HepG2 (cell line): ENCODE results near the gene PSMB3. TPM values are rescaled to one million over a fixed set of nuclear protein-coding genes. Genes with fewer than 3 reads are reported as not detected.

Experiments used
- ADNP ChIP-seq: sonication (generic); formaldehyde crosslinking; IDR thresholded peaks from 2 replicates; pipeline ENCODE4 v1.4.0; 2020; ENCODE audit warnings: missing genetic modification reagents
- CENPBD1 ChIP-seq: sonication (generic); formaldehyde crosslinking; IDR thresholded peaks from 2 replicates; pipeline ENCODE4 v1.8.0; 2022; ENCODE audit warnings: missing genetic modification reagents, low read depth, mild to moderate bottlenecking, borderline replicate concordance
- FLYWCH1 ChIP-seq: sonication (generic); formaldehyde crosslinking; IDR thresholded peaks from 2 replicates; pipeline ENCODE4 v1.8.1; 2023; ENCODE audit warnings: mild to moderate bottlenecking, missing genetic modification reagents
- FOXK2 ChIP-seq: fragments of 450-650 bp; IDR thresholded peaks from 2 replicates; pipeline ENCODE4 v1.6.1; 2016
- FOXM1 ChIP-seq: sonication (generic); formaldehyde crosslinking; IDR thresholded peaks from 2 replicates; pipeline ENCODE4 v1.5.0; 2020; ENCODE audit warnings: missing genetic modification reagents
- GPN1 ChIP-seq: sonication (generic); formaldehyde crosslinking; IDR thresholded peaks from 2 replicates; pipeline ENCODE4 v1.5.1; 2020; ENCODE audit warnings: missing genetic modification reagents, borderline replicate concordance
- GRHL1 ChIP-seq: sonication (generic); formaldehyde crosslinking; conservative IDR thresholded peaks from 2 replicates; pipeline ENCODE4 v1.8.0; 2022; ENCODE audit warnings: missing genetic modification reagents
- GTF2F1 ChIP-seq: fragments of 150-350 bp; IDR thresholded peaks from 2 replicates; pipeline ENCODE4 v1.6.1; 2014; ENCODE audit warnings: low read length
- HBP1 ChIP-seq: IDR thresholded peaks from 2 replicates; pipeline ENCODE4 v1.6.1; 2016; ENCODE audit warnings: low read depth, control low read depth
- LCORL ChIP-seq, 2 experiments: fragments of 450-650 bp in 1 of 2; sonication (generic) in 1 of 2; formaldehyde crosslinking in 1 of 2; IDR thresholded peaks; 2 replicates each; pipeline versions ENCODE4 v1.5.0 to v1.6.1; 2017 to 2020; ENCODE audit warnings: antibody characterized with exemption in 1 of 2, missing genetic modification reagents in 1 of 2
- MED8 ChIP-seq: sonication (generic); formaldehyde crosslinking; IDR thresholded peaks from 2 replicates; pipeline ENCODE4 v1.8.1; 2023; ENCODE audit warnings: mild to moderate bottlenecking, missing genetic modification reagents; ENCODE audit not compliant: insufficient replicate concordance
- POGZ ChIP-seq: sonication (generic); formaldehyde crosslinking; IDR thresholded peaks from 2 replicates; pipeline ENCODE4 v1.4.0; 2020; ENCODE audit warnings: mild to moderate bottlenecking, missing genetic modification reagents
- RBAK ChIP-seq: sonication (generic); formaldehyde crosslinking; IDR thresholded peaks from 2 replicates; pipeline ENCODE4 v1.5.1; 2020; ENCODE audit warnings: mild to moderate bottlenecking, missing genetic modification reagents
- REXO4 ChIP-seq: sonication (generic); formaldehyde crosslinking; IDR thresholded peaks from 2 replicates; pipeline ENCODE4 v1.8.0; 2022; ENCODE audit warnings: missing genetic modification reagents, mild to moderate bottlenecking, borderline replicate concordance
- SNAI1 ChIP-seq: sonication (generic); formaldehyde crosslinking; IDR thresholded peaks from 2 replicates; pipeline ENCODE4 v1.5.0; 2020; ENCODE audit warnings: mild to moderate bottlenecking, missing genetic modification reagents, borderline replicate concordance
- SP5 ChIP-seq: IDR thresholded peaks from 2 replicates; pipeline ENCODE4 v1.6.1; 2016; ENCODE audit warnings: low read depth, borderline replicate concordance
- TBX3 ChIP-seq: fragments of 450-650 bp; IDR thresholded peaks from 2 replicates; pipeline ENCODE4 v1.6.1; 2017; ENCODE audit warnings: antibody characterized with exemption, mild to moderate bottlenecking, inconsistent platforms, borderline replicate concordance
- YY1 ChIP-seq: IDR thresholded peaks from 2 replicates; pipeline ENCODE4 v1.6.1; 2011; ENCODE audit warnings: low read length, low read depth, moderate library complexity, mild to moderate bottlenecking; ENCODE audit not compliant: insufficient read depth, insufficient replicate concordance
- ZBTB34 ChIP-seq: sonication (generic); formaldehyde crosslinking; IDR thresholded peaks from 2 replicates; pipeline ENCODE4 v1.8.0; 2022; ENCODE audit warnings: mild to moderate bottlenecking, missing genetic modification reagents
- ZMYM2 ChIP-seq: sonication (generic); formaldehyde crosslinking; IDR thresholded peaks from 2 replicates; pipeline ENCODE4 v1.8.0; 2022; ENCODE audit warnings: mild to moderate bottlenecking, missing genetic modification reagents
- ZNF232 ChIP-seq: sonication (generic); formaldehyde crosslinking; IDR thresholded peaks from 2 replicates; pipeline ENCODE4 v1.4.0; 2020; ENCODE audit warnings: missing genetic modification reagents, borderline replicate concordance
- ZNF382 ChIP-seq: sonication (generic); formaldehyde crosslinking; IDR thresholded peaks from 2 replicates; pipeline ENCODE4 v1.5.0; 2020; ENCODE audit warnings: missing genetic modification reagents, mild to moderate bottlenecking, borderline replicate concordance
- ZNF460 ChIP-seq: sonication (generic); formaldehyde crosslinking; IDR thresholded peaks from 2 replicates; pipeline ENCODE4 v1.5.1; 2020; ENCODE audit warnings: missing genetic modification reagents, mild to moderate bottlenecking, borderline replicate concordance
- ZNF768 ChIP-seq: sonication (generic); formaldehyde crosslinking; IDR thresholded peaks from 2 replicates; pipeline ENCODE4 v1.4.0; 2020; ENCODE audit warnings: missing genetic modification reagents
- ZSCAN20 ChIP-seq: sonication (generic); formaldehyde crosslinking; IDR thresholded peaks from 2 replicates; pipeline ENCODE4 v1.4.0; 2020; ENCODE audit warnings: missing genetic modification reagents, mild to moderate bottlenecking, borderline replicate concordance
- polyA plus RNA-seq, 8 experiments: library from polyadenylated mRNA; depleted of rRNA in 3 of 8; stranded (reverse) in 7 of 8; unstranded in 1 of 8; fragments of >200 nt; fragmentation: Illumina TruSeq in 4 of 8; extraction: Trizol in 4 of 8; gene quantifications; 2 replicates each; pipeline versions ENCODE4 v1.2.1 to v1.2.3, GENCODE V29; 2011 to 2016; ENCODE audit warnings: low read depth in 4 of 8, missing spikeins in 1 of 8, mixed read lengths in 1 of 8; ENCODE audit not compliant: insufficient read depth in 1 of 8
- total RNA-seq, 5 experiments: library from RNA; depleted of rRNA; stranded (reverse); fragments of >200 nt; fragmentation: Illumina TruSeq; extraction: Trizol; gene quantifications; 2 replicates each; pipeline ENCODE4 v1.2.3, GENCODE V29; 2016; ENCODE audit warnings: low read depth in 1 of 5

Gene PSMB3
- total and polyA plus RNA-seq, 2 of the 13 experiments (the other 11 are each of a cell fraction or from before 2014, with no cell fraction given), result 366 to 517 TPM

- TF ChIP-seq TBX3 (no peak), CENPBD1 (no peak), REXO4 (CRISPR knock-in tag) (no peak), ZNF232 (no peak; the same call in 1 of the 2 replicates), ZBTB34 (CRISPR knock-in tag) (no peak; the same call in 1 of the 2 replicates), HBP1 (CRISPR knock-in tag) (0 out of 2 replicates have a peak, but pooled peaks have one; percentile 56), ZMYM2 (CRISPR knock-in tag) (no peak), YY1 (no peak), FLYWCH1 (no peak), FOXM1 (CRISPR knock-in tag) (no peak), ADNP (CRISPR knock-in tag) (no peak), GTF2F1 (no peak), SNAI1 (CRISPR knock-in tag) (0 out of 2 replicates have a peak, but pooled peaks have one; percentile 39), ZSCAN20 (CRISPR knock-in tag) (no peak), ZNF382 (CRISPR knock-in tag) (no peak), FOXK2 (peak; percentile 18; the same call in 1 of the 2 replicates), GPN1 (CRISPR knock-in tag) (peak; percentile 16; the same call in 1 of the 2 replicates), LCORL (IDR thresholded peaks at IDR 0.05) (no peak), LCORL (CRISPR knock-in tag; IDR thresholded peaks at IDR 0.05) (no peak; the same call in 1 of the 2 replicates), RBAK (CRISPR knock-in tag) (0 out of 2 replicates have a peak, but pooled peaks have one; percentile 64), POGZ (CRISPR knock-in tag) (peak; percentile 52; the same call in 1 of the 2 replicates), MED8 (CRISPR knock-in tag) (no peak), ZNF768 (CRISPR knock-in tag) (peak; percentile 84; the same call in 1 of the 2 replicates), SP5 (CRISPR knock-in tag) (no peak), GRHL1 (CRISPR knock-in tag) (no peak), ZNF460 (CRISPR knock-in tag) (no peak)
Observed at GRCh38 chr17:38798614-38799500, 46.3 kb downstream of the PSMB3 start (continued).
